Stimulated activated CD4-positive, alpha-beta T cell treated with anti-CD3 and anti-CD28 coated beads, Interleukin-1b, Interleukin-23, amount 100 ng/mL, for 4 hours (primary cell): Measurements from ENCODE around the gene SLC26A4.

Source experiments
- DNase-seq, 2 donors: peaks; one replicate each; pipeline ENCODE4 v3.0.0-alpha.2; 2020; ENCODE audit warnings: low read depth in 2 of 2

Gene SLC26A4

DNA sequence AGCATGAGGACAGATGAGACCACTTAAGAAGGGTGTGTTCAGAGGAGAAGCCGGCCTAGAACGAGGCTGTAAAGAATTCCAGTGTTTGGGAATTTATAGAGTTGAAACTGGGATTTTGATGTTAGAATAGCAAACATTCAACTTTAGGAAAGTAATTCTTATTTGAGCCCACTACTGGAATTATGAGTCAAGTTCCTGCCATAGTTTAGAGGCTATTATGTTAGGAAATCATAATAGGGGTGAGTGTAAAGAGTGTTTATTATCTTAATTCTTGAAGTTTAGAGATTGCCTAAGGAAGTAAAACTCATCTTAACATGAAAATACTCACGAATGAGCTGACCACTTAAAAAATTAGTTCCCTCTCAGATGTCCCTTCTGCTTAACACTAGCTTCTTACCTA, 85.4 kb downstream of the SLC26A4 start:
- no peak for DNase-seq

DNA sequence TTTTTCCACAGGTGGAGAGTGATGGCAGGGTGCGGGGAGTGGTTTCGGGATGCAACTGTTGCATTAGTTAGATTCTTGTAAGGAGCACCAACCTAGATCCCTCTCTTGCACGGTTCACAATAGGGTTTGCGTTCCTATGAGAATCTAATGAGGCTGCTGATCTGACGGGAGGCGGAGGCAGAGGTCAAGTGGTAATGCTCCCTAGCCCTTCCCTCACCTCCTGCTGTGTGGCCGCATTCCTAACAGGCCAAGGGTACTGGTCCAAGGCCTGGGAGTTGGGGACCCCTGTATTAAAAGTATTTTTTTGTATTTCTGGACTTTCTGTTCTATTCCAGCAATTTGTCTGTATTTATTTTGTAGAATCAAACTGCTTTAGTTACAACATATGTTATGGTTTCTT, 90.5 kb downstream of the SLC26A4 start:
- DNase-seq = no peak

DNA sequence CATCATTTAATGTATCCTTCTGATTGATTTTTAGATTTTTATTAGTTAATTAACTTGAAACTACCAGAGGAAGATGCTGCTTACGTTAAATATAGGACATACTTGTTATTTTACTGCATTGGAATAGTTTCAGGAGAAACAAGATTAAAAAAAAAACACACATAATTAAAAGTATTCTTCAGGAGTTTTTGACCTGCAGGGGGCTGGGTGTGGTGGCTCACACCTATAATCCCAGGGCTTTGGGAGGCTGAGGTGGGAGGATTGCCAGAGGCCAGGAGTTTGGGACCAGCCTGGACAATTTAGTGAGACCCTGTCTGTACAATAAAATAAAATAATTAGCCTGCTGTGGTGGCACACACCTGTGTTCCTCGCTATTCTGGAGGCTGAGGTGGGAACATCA, 94.0 kb downstream of the SLC26A4 start:
- no peak for DNase-seq

DNA sequence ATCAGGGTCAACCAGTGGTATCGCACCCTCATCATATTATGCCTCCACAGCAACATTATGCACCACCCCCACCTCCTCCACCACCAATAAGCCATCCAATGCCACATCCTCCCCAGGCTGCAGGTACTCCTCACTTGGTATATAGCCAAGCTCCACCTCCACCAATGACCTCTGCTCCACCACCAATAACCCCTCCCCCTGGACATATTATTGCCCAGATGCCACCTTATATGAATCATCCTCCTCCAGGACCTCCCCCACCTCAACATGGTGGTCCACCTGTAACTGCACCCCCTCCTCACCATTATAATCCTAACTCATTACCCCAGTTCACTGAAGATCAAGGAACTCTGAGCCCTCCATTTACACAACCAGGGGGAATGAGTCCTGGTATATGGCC, 98.0 kb downstream of the SLC26A4 start:
- DNase-seq = no peak

DNA sequence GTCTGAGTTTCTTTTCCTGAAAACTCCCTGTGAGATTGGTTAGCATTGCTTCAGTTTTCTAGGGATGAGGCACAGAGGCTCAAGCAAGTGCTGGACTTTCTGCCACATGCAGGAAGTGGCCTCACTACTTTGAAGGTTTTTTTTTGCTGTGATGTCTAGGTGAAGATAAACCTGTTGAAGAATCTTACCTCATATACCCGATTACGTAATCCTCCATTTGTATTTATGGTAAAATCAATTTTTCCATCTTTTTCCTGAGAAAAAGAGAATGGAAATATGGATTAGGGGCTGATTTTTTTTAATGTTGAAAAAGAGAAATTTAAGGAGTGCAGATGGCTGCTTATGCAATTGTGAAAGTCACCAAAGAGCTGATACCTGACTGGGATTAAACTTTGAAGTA, 106.8 kb downstream of the SLC26A4 start:
- DNase-seq = no peak
